ENCODE measurements around the gene ACLY. TPM values are rescaled to one million over a fixed set of nuclear protein-coding genes. Genes with fewer than 3 reads are reported as not detected.
"Not testable (repeated sequence)": the region's sequence is repeated elsewhere in the genome, so short reads cannot be mapped to it uniquely, and the experiment has no call there.

The ACLY gene
- total and polyA plus RNA-seq, 12 donors: 12.1 to 42.2 (median 25.2) TPM

- peak overlapping the region in 3 of 10 donors; percentile 7 to 37 (median 20) for H3K27ac ChIP-seq
Observed at GRCh38 chr17:41848788-41849187, 70.0 kb downstream of the ACLY start.

GRCh38 chr17:41844971-41845370 lies 73.8 kb downstream of the ACLY start:
- Histone ChIP-seq H3K27me3 (no peaks in the 10 kb centered on the region), H3K4me1 (peaks cover 0 to 12% (median 0%) of the 10 kb centered on the region in 9 donors), H3K4me3 (no peak overlapping the region), H3K36me3 (peaks cover 0 to 12% (median 0%) of the 10 kb centered on the region in 9 donors), H3K9me3 (no peaks in the 10 kb centered on the region), H3K27ac (no peak overlapping the region)
- no peak for TF ChIP-seq CTCF (IDR thresholded peaks at IDR 0.05)
- DNase-seq: no peak
- 94 to 96% methylated on average over 6 of the region's 6 CpGs for WGBS, 2 donors
- intact Hi-C loops (cut with DNase I): no loop called here
- ATAC-seq: no peak

More at GRCh38 chr17:41848788-41849187, 70.0 kb downstream of the ACLY start:
- no peak for TF ChIP-seq CTCF (IDR thresholded peaks at IDR 0.05)
- WGBS, 2 donors: 71 to 77% methylated on average over 4 of the region's 4 CpGs
- ATAC-seq (no peak), DNase-seq (no peak)
- intact Hi-C loops (cut with DNase I): no loop called here
- Histone ChIP-seq H3K4me1 (peaks cover 0 to 24% (median 0%) of the 10 kb centered on the region in 9 donors), H3K9me3 (no peaks in the 10 kb centered on the region), H3K4me3 (no peak overlapping the region), H3K36me3 (peaks cover 0 to 33% (median under 1%) of the 10 kb centered on the region in 9 donors), H3K27me3 (no peaks in the 10 kb centered on the region)

- DNase-seq; H3K27ac ChIP-seq; H3K27me3 ChIP-seq; H3K9me3 ChIP-seq; intact Hi-C loops (cut with DNase I); H3K36me3 ChIP-seq; ATAC-seq; H3K4me1 ChIP-seq; H3K4me3 ChIP-seq: not testable (repeated sequence)
- 91% methylated on average over 6 of the region's 6 CpGs for WGBS, 2 donors
Observed at GRCh38 chr17:41840781-41841180, 78.0 kb downstream of the ACLY start.

GRCh38 chr17:41839448-41839847 lies 79.3 kb downstream of the ACLY start:
- 93 to 98% methylated on average over 2 of the region's 2 CpGs for WGBS, 2 donors
- H3K36me3 ChIP-seq; H3K9me3 ChIP-seq; H3K27me3 ChIP-seq; DNase-seq; H3K4me3 ChIP-seq; H3K27ac ChIP-seq; ATAC-seq; intact Hi-C loops (cut with DNase I): not testable (repeated sequence)
- H3K4me1 ChIP-seq: peaks cover 0 to 20% (median 14%) of the 10 kb centered on the region in 9 donors

- Histone ChIP-seq H3K27ac (peak within 1 kb of the TSS in 1 of 10 donors; percentile 79), H3K4me3 (peak within 1 kb of the TSS in 6 of 10 donors; percentile 75 to 100 (median 90)), H3K36me3 (peaks cover 0 to 6% (median 0%) of the 10 kb centered on the region in 9 donors), H3K4me1 (peaks cover 0 to 20% (median 14%) of the 10 kb centered on the region in 9 donors), H3K27me3 (no peaks in the 10 kb centered on the region), H3K9me3 (no peaks in the 10 kb centered on the region)
- ATAC-seq (no peak), DNase-seq (no peak)
- 95 to 97% methylated on average over 15 of the region's 15 CpGs for WGBS, 2 donors
- no peak for TF ChIP-seq CTCF (IDR thresholded peaks at IDR 0.05)
- intact Hi-C loops (cut with DNase I): no loop called here
Observed at GRCh38 chr17:41837761-41838538, 80.8 kb downstream of the ACLY start, which contains the start of gene KLHL10. Gene KLHL10 (plus strand): TSS chr17:41837825. CDS start chr17:41837933, 108 bp downstream.

Measured in heart right ventricle (tissue), 16 donors.